ENCODE results near the gene NBEA. TPM values are rescaled to one million over a fixed set of nuclear protein-coding genes. Genes with fewer than 3 reads are reported as not detected.

NBEA gene
- total RNA-seq, 1 donor, result 4.0 TPM

- TF ChIP-seq, protein P1, sequence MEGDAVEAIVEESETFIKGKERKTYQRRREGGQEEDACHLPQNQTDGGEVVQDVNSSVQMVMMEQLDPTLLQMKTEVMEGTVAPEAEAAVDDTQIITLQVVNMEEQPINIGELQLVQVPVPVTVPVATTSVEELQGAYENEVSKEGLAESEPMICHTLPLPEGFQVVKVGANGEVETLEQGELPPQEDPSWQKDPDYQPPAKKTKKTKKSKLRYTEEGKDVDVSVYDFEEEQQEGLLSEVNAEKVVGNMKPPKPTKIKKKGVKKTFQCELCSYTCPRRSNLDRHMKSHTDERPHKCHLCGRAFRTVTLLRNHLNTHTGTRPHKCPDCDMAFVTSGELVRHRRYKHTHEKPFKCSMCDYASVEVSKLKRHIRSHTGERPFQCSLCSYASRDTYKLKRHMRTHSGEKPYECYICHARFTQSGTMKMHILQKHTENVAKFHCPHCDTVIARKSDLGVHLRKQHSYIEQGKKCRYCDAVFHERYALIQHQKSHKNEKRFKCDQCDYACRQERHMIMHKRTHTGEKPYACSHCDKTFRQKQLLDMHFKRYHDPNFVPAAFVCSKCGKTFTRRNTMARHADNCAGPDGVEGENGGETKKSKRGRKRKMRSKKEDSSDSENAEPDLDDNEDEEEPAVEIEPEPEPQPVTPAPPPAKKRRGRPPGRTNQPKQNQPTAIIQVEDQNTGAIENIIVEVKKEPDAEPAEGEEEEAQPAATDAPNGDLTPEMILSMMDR (IDR thresholded peaks at IDR 0.05; ENCODE audit: extremely low read depth, low read depth, low read length), result no peak
- no peaks in the 10 kb centered on the region for H3K27me3 ChIP-seq (ENCODE audit: insufficient read depth, low read length)
Measured at GRCh38 chr13:35618565-35619083, 676.6 kb downstream of the NBEA start.

DNA sequence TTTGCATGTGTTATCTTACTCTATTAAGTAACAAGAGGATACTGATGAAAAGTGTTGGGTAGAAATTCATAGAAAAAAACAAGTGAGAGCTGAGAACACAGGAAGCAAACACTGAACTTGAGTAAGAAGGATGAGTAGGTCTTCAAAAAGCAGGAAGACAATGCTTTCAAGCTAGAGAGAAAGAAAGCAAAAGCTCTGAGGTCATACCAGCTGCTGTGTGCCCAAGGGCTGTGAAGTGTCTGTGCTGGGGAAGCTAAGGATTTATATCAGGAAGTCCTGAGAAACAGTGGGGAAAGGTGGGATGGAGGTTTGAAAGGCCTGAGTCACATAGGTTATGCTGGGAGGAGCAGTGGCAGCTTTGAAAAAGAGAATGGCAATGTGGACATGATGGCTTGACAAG is 679.9 kb downstream of the NBEA start:
- no peaks in the 10 kb centered on the region for H3K9me3 ChIP-seq (ENCODE audit: low read depth, low read length)
- no peak overlapping the region for H2AFZ ChIP-seq (ENCODE audit: low read length)
- no peak for DNase-seq (ENCODE audit: insufficient read length, low spot score, missing footprints)
- no peak overlapping the region for H3K27ac ChIP-seq (ENCODE audit: low read depth, low read length)
- H3K36me3 ChIP-seq (ENCODE audit: insufficient read depth, low read length), result no peaks in the 10 kb centered on the region
- no peak overlapping the region for H3K4me3 ChIP-seq (ENCODE audit: insufficient read depth, low read length)
- H3K4me1 ChIP-seq (ENCODE audit: insufficient read depth, low read length), result no peaks in the 10 kb centered on the region
- TF ChIP-seq, protein P1 (IDR thresholded peaks at IDR 0.05; ENCODE audit: extremely low read depth, low read depth, low read length), result no peak
- H3K79me2 ChIP-seq (ENCODE audit: insufficient read depth, low read length), result no peaks in the 10 kb centered on the region
- no peaks in the 10 kb centered on the region for H3K27me3 ChIP-seq (ENCODE audit: insufficient read depth, low read length)
- no peak overlapping the region for H3K4me2 ChIP-seq (ENCODE audit: insufficient read depth, low read length)
- no peaks in the 10 kb centered on the region for H4K20me1 ChIP-seq (ENCODE audit: insufficient read depth, low read length)

More at GRCh38 chr13:35618565-35619083, 676.6 kb downstream of the NBEA start:
- DNase-seq (ENCODE audit: insufficient read length, low spot score, missing footprints), result no peak
- no peaks in the 10 kb centered on the region for H3K79me2 ChIP-seq (ENCODE audit: insufficient read depth, low read length)
- no peak overlapping the region for H2AFZ ChIP-seq (ENCODE audit: low read length)
- H3K4me3 ChIP-seq (ENCODE audit: insufficient read depth, low read length), result no peak overlapping the region
- H3K4me1 ChIP-seq (ENCODE audit: insufficient read depth, low read length), result no peaks in the 10 kb centered on the region
- H3K36me3 ChIP-seq (ENCODE audit: insufficient read depth, low read length), result no peaks in the 10 kb centered on the region
- no peaks in the 10 kb centered on the region for H3K9me3 ChIP-seq (ENCODE audit: low read depth, low read length)
- H3K4me2 ChIP-seq (ENCODE audit: insufficient read depth, low read length), result no peak overlapping the region
- H4K20me1 ChIP-seq (ENCODE audit: insufficient read depth, low read length), result no peaks in the 10 kb centered on the region
- H3K27ac ChIP-seq (ENCODE audit: low read depth, low read length), result no peak overlapping the region

GRCh38 chr13:35629026-35629425 is 687.0 kb downstream of the NBEA start:
- H3K4me3 ChIP-seq (ENCODE audit: insufficient read depth, low read length), result no peak overlapping the region
- TF ChIP-seq, protein P1 (IDR thresholded peaks at IDR 0.05; ENCODE audit: extremely low read depth, low read depth, low read length), result no peak

DNA sequence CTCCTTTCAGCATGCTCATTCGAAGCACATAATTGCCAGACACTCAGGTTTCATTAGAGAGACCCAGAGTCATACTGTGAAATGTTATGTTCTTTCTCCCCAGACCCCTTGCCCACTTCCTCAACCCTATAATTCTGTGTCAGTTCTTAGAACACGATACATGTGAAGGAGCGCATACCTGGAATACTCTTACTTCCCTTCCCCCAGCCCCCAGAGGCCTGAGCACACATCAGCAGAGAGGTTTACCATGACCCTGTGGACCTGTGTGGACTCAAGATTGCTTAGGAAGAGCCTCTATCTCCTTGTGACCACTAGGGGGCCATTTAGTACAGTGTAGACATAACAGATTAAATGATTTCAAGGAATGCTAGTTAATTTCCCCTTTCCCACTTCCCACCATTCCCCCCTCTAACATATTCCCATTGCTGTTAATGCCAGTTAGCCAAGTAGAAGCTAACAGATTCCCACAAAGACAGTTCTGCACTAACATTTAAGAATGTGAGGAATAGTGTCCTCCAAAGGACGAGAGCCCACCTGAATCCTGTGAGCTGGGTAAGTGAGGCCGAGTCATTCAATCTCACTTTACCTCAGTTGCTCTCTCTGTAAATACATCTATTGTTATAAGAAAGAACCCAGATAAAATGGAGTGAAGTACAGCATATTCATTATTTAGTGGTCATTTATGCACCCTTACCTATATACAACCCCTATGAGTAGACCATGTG is 688.6 kb downstream of the NBEA start:
- H3K9me3 ChIP-seq (ENCODE audit: low read depth, low read length), result no peaks in the 10 kb centered on the region
- no peak overlapping the region for H2AFZ ChIP-seq (ENCODE audit: low read length)
- H3K27me3 ChIP-seq (ENCODE audit: insufficient read depth, low read length), result no peaks in the 10 kb centered on the region
- no peaks in the 10 kb centered on the region for H3K36me3 ChIP-seq (ENCODE audit: insufficient read depth, low read length)
- H3K27ac ChIP-seq (ENCODE audit: low read depth, low read length), result no peak overlapping the region
- H4K20me1 ChIP-seq (ENCODE audit: insufficient read depth, low read length), result no peaks in the 10 kb centered on the region
- no peak overlapping the region for H3K4me2 ChIP-seq (ENCODE audit: insufficient read depth, low read length)
- TF ChIP-seq, protein P1 (IDR thresholded peaks at IDR 0.05; ENCODE audit: extremely low read depth, low read depth, low read length), result peak; percentile 85
- DNase-seq (ENCODE audit: insufficient read length, low spot score, missing footprints), result no peak
- no peaks in the 10 kb centered on the region for H3K4me1 ChIP-seq (ENCODE audit: insufficient read depth, low read length)
- H3K4me3 ChIP-seq (ENCODE audit: insufficient read depth, low read length), result no peak overlapping the region
- no peaks in the 10 kb centered on the region for H3K79me2 ChIP-seq (ENCODE audit: insufficient read depth, low read length)

More at GRCh38 chr13:35629026-35629425, 687.0 kb downstream of the NBEA start:
- Histone ChIP-seq H3K4me1 (ENCODE audit: insufficient read depth, low read length) (no peaks in the 10 kb centered on the region), H4K20me1 (ENCODE audit: insufficient read depth, low read length) (no peaks in the 10 kb centered on the region), H3K27ac (ENCODE audit: low read depth, low read length) (no peak overlapping the region), H3K9me3 (ENCODE audit: low read depth, low read length) (no peaks in the 10 kb centered on the region), H3K4me2 (ENCODE audit: insufficient read depth, low read length) (no peak overlapping the region), H2AFZ (ENCODE audit: low read length) (no peak overlapping the region), H3K36me3 (ENCODE audit: insufficient read depth, low read length) (no peaks in the 10 kb centered on the region), H3K27me3 (ENCODE audit: insufficient read depth, low read length) (no peaks in the 10 kb centered on the region), H3K79me2 (ENCODE audit: insufficient read depth, low read length) (no peaks in the 10 kb centered on the region)
- no peak for DNase-seq (ENCODE audit: insufficient read length, low spot score, missing footprints)
